Measurements from ENCODE around the gene SCML2.

DNA sequence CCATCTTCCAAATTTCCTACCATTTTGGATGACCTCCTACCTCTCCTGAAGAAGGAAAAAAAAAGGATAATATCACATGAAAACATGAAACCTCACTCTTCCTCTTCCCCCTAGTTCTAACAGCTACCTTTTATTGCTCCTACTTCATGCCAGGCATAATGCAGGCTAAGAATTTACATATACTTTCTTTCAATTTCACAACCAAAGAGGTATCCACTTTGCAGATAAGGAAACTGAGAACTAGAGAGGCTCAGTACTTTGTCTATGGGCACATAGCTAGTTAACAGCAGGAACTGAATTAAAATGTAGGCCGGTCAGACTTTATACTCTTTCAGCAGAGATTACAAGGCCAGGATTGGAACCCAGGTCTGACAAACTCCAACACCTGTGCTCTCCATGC, 99.4 kb downstream of the SCML2 start:
- TF ChIP-seq, protein P1, sequence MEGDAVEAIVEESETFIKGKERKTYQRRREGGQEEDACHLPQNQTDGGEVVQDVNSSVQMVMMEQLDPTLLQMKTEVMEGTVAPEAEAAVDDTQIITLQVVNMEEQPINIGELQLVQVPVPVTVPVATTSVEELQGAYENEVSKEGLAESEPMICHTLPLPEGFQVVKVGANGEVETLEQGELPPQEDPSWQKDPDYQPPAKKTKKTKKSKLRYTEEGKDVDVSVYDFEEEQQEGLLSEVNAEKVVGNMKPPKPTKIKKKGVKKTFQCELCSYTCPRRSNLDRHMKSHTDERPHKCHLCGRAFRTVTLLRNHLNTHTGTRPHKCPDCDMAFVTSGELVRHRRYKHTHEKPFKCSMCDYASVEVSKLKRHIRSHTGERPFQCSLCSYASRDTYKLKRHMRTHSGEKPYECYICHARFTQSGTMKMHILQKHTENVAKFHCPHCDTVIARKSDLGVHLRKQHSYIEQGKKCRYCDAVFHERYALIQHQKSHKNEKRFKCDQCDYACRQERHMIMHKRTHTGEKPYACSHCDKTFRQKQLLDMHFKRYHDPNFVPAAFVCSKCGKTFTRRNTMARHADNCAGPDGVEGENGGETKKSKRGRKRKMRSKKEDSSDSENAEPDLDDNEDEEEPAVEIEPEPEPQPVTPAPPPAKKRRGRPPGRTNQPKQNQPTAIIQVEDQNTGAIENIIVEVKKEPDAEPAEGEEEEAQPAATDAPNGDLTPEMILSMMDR (IDR thresholded peaks at IDR 0.05) = no peak
- TF ChIP-seq POLR2A (IDR thresholded peaks at IDR 0.05; ENCODE audit: low read length) (no peak), SREBF2 (IDR thresholded peaks at IDR 0.05) (no peak), CHD2 (IDR thresholded peaks at IDR 0.05; ENCODE audit: low read length, partially characterized antibody) (no peak), SMC3 (IDR thresholded peaks at IDR 0.05) (no peak), CEBPB (IDR thresholded peaks at IDR 0.05) (no peak), EP300 (IDR thresholded peaks at IDR 0.05) (no peak), RCOR1 (IDR thresholded peaks at IDR 0.05; ENCODE audit: low read depth, low read length) (no peak)
- TF ChIP-seq, protein P2, sequence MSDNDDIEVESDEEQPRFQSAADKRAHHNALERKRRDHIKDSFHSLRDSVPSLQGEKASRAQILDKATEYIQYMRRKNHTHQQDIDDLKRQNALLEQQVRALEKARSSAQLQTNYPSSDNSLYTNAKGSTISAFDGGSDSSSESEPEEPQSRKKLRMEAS (IDR thresholded peaks at IDR 0.05) = no peak
- TF ChIP-seq, protein P3, sequence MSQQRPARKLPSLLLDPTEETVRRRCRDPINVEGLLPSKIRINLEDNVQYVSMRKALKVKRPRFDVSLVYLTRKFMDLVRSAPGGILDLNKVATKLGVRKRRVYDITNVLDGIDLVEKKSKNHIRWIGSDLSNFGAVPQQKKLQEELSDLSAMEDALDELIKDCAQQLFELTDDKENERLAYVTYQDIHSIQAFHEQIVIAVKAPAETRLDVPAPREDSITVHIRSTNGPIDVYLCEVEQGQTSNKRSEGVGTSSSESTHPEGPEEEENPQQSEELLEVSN (IDR thresholded peaks at IDR 0.05; ENCODE audit: borderline replicate concordance, low read depth) = no peak
- TF ChIP-seq, protein P4, sequence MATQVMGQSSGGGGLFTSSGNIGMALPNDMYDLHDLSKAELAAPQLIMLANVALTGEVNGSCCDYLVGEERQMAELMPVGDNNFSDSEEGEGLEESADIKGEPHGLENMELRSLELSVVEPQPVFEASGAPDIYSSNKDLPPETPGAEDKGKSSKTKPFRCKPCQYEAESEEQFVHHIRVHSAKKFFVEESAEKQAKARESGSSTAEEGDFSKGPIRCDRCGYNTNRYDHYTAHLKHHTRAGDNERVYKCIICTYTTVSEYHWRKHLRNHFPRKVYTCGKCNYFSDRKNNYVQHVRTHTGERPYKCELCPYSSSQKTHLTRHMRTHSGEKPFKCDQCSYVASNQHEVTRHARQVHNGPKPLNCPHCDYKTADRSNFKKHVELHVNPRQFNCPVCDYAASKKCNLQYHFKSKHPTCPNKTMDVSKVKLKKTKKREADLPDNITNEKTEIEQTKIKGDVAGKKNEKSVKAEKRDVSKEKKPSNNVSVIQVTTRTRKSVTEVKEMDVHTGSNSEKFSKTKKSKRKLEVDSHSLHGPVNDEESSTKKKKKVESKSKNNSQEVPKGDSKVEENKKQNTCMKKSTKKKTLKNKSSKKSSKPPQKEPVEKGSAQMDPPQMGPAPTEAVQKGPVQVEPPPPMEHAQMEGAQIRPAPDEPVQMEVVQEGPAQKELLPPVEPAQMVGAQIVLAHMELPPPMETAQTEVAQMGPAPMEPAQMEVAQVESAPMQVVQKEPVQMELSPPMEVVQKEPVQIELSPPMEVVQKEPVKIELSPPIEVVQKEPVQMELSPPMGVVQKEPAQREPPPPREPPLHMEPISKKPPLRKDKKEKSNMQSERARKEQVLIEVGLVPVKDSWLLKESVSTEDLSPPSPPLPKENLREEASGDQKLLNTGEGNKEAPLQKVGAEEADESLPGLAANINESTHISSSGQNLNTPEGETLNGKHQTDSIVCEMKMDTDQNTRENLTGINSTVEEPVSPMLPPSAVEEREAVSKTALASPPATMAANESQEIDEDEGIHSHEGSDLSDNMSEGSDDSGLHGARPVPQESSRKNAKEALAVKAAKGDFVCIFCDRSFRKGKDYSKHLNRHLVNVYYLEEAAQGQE (IDR thresholded peaks at IDR 0.05) = no peak
- TF ChIP-seq, protein P5, sequence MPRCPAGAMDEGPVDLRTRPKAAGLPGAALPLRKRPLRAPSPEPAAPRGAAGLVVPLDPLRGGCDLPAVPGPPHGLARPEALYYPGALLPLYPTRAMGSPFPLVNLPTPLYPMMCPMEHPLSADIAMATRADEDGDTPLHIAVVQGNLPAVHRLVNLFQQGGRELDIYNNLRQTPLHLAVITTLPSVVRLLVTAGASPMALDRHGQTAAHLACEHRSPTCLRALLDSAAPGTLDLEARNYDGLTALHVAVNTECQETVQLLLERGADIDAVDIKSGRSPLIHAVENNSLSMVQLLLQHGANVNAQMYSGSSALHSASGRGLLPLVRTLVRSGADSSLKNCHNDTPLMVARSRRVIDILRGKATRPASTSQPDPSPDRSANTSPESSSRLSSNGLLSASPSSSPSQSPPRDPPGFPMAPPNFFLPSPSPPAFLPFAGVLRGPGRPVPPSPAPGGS (IDR thresholded peaks at IDR 0.05) = no peak
- TF ChIP-seq, protein P6, sequence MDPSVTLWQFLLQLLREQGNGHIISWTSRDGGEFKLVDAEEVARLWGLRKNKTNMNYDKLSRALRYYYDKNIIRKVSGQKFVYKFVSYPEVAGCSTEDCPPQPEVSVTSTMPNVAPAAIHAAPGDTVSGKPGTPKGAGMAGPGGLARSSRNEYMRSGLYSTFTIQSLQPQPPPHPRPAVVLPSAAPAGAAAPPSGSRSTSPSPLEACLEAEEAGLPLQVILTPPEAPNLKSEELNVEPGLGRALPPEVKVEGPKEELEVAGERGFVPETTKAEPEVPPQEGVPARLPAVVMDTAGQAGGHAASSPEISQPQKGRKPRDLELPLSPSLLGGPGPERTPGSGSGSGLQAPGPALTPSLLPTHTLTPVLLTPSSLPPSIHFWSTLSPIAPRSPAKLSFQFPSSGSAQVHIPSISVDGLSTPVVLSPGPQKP (IDR thresholded peaks at IDR 0.05; ENCODE audit: low read depth, low read length) = no peak

Data from A549 (cell line).